Hippocampal formation (tissue), 2 donors: ENCODE data around the gene ZG16.
"Not testable (repeated sequence)": the region's sequence is repeated elsewhere in the genome, so short reads cannot be mapped to it uniquely, and the experiment has no call there.

Source experiments
- DNase-seq, 2 donors: peaks; one replicate each; lab custom pipeline; 2025; lab: John Stamatoyannopoulos, UW

Gene ZG16

DNA sequence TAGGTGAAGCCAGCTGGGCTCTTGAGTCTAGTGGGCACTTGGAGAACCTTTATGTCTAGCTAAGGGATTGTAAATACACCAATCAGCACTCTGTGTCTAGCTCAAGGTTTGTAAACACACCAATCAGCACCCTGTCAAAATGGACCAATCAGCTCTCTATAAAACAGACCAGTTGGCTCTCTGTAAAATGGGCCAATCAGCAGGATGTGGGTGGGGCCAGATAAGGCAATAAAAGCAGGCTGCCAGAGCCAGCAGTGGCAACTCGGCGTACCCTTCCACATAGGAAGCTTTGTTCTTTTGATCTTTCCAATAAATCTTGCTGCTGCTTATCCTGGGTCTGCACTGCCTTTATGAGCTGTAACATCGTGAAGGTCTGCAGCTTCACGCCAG is 29.3 kb upstream of the ZG16 start:
- DNase-seq = not testable (repeated sequence)

DNA sequence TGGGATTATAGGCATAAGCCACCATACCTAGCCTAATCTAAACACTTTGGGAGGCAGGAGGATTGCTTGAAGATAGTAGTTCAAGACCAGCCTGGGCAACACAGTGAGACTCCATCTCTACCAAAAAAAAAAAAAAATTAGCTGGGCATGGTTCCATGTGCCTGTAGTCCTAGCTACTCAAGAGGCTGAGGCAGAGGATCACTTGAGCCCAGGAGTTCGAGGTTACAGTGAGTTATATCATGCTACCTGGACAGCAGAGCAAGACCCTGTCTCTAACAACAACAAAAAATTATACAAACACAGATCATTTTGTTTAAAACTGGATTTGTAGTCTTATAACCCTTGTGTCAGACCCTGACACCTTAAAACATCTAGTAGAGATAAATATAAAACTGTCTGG is 24.5 kb upstream of the ZG16 start:
- no peak for DNase-seq

DNA sequence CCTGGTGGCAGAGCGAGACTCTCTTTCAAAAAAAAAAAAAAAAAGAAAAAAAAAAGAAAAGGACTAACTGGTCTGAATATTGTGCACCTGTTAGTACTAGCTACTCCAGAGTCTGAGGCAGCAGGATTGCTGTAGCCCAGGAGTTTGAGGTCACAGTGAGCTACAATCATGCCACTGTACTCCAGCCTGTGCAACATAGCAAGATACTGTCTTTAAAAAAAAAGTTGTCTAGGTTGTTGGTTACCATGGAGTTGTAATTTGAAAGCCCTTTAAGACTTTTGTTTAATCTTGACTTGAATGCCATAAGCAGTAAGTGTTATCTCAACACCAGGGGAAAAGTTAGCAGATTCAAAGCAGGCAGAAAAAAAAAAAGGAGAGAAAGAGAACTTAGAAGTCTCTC is 21.4 kb upstream of the ZG16 start:
- DNase-seq = no peak

- not testable (repeated sequence) for DNase-seq
Observed at GRCh38 chr16:29757086-29757485, 21.0 kb upstream of the ZG16 start.

DNA sequence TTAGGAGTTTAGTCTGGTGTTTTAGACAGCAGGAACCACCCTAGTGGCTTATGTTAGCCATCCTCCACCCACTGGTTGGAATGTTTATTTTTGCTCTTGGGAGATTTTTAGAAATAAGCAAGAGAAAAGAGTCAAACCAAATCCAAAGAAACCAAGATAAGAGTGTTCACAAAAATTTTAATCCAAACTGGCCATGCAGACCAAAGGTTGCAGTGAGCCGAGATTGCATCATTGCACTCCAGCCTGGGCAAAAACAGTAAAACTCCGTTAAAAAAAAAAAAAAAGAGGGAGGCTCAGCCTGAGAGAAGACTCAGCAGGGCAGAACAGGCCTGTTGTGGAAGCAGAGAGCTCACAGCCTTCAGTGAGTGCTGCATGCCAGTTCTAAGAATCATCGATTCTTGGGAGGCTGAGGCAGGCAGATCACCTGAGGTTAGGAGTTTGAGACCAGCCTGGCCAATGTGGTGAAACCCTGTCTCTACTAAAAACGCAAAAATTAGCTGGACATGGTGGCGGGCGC is 20.0 kb upstream of the ZG16 start:
- no peak for DNase-seq

DNA sequence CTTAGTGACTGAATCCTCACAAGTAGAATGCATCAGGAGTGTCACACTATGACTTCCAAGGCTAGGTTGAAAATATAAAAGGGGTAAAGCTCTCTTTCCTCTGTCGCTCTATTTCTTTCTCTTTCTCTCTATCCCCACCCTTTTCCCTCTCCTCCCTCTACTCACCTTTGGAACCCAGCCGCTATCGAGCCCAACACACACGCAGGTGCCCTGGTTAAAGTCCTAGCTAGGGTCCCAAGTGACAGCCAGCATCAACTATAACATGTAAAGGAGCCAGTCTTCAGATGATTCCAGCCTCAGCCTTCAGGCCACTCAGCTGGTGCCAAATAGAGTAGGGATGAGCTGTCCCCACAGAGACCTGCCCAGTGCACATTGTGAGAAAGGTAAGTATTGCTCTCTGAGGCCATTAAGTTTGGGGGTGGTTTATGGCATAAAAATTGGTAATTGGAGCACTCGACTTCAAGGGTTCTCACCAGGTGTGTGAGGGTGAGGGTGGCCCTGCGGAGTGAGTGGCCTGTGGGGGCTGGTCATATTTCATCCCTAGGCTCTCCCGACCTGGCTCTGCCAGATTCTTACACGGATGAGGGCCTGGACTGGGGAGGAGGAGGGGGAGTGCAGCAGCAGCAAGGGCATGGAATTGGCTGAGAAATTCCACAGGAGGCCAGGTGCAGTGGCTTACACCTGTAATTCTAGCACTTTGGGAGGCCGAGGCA is 17.3 kb upstream of the ZG16 start:
- DNase-seq = no peak

DNA sequence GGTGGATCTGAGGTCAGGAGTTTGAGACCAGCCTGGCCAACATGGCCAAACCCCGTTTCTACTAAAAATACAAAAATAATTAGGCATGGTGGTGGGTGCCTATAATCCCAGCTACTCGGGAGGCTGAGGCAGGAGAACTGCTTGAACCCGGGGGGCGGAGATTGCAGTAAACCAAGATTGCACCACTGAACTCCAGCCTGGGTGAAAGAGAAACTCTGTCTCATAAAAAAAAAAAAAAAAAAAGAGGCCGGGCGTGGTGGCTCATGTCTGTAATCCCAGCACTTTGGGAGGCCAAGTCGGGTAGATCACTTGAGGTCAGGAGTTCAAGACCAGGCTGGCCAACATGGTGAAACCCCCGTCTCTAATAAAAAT is 16.8 kb upstream of the ZG16 start:
- DNase-seq = not testable (repeated sequence)

DNA sequence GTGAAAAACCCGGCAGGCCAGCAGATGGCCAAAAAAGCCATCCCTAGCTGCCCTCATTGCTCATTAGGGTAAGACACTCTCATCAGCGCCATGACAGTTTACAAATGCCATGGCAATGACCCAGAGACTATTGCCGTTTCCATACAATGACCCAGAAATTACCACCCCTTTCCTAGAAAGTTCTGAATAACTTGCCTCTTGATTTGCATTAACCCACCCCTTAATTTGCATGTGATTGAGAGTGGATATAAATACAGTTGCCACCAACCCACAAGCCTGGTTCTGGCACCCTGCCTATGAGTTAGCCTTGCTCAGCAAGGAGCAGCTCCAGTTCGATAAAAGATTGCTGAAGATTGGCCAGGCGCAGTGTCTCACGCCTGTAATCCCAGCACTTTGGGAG is 16.2 kb upstream of the ZG16 start:
- no peak for DNase-seq

DNA sequence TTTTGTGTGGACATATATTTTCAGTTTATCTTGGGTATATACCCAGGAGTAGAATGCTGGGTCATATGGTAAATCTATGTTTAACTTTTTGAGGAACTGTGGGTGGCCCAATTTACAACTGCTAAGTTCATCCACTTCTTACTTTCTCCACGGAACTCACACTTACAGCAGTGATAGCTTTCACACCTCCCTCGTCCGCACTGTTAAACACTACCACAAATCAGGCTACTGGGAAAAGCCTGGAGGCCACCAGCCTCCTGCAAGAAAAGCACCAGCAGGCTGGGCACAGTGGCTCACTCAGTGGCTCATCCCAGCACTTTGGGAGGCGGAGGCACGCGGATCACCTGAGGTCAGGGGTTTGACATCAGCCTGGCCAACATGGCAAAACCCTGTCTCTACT is 14.7 kb upstream of the ZG16 start:
- no peak for DNase-seq

GRCh38 chr16:29765167-29766032 is 12.7 kb upstream of the ZG16 start:
- DNase-seq = no peak

DNA sequence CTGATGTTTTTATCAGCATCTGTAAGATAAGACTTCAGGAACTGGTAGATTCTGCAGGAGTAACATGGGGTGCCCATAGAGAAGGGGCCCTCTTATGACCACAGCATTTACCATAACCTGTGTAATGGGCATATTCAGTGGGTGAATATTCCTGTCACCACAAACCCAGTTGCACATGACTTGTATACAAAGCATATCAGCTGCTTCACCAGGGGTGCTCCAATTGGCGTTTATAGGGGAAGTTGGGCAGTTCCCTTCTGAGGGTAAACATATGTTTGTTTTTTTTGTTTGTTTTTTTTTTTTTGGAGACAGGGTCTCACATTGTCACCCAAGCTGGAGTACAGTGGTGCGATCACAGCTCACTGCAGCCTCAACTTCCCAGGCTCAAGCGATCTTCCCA is 11.5 kb upstream of the ZG16 start:
- DNase-seq = no peak

DNA sequence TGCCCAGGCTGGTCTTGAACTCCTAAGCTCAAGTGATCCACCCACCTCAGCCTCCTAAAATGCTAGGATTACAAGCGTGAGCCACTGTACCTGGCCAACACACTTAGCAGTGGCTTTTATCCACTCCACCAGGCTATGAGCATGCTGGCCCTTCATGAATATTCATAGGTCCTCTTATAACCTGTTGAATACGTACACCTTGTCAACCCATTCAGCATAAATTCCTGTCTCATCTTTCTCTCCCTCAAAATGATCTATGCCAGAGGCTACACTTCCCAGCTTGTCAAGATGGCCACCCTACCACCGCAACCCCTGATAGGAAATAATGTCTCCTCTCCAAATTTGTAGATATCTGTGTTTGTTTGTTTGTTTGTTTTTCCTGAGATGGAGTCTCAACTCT is 11.0 kb upstream of the ZG16 start:
- no peak for DNase-seq

DNA sequence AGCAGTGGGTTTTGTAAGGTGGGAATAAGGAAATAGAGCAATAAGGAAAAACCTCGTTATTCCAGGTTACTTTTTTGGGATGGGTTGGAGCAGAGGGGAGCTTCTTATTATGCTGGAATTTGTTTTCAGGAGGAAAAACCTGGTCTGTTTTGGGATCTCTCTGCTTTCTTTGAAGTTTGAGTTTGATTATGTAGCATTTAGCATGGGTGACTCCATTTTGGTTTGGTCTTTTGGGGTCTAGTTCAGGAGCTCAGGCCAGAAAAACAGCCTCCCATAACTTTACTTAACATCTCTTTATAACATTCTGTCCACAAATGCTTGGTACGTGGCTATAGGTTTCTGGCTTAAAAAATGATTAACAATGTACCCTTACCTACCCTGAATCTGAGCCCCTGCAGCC is 8.5 kb upstream of the ZG16 start:
- no peak for DNase-seq

- no peak for DNase-seq
Observed at GRCh38 chr16:29770250-29770929, 7.7 kb upstream of the ZG16 start.

- DNase-seq = not testable (repeated sequence)
Observed at GRCh38 chr16:29772330-29772729, 5.7 kb upstream of the ZG16 start.

DNA sequence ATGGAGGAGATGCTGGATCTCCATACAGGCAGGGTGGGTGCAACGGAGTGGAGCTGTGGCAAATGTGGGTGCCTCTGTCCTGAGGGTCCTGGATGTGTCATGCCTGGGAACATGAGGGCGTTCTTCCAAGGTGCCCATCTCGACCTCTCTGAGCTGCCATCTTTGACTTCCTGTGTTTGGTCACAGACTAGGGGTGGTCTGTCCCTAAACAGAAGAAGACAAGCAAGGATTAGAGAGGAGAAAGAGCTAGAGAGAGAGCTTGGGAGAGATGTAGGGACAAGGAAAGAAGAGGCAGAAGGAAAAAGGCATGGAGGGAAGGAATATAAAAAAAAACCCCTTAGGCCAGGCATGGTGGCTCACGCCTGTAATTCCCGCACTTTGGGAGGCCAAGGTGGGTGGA is 3.3 kb upstream of the ZG16 start:
- no peak for DNase-seq

DNA sequence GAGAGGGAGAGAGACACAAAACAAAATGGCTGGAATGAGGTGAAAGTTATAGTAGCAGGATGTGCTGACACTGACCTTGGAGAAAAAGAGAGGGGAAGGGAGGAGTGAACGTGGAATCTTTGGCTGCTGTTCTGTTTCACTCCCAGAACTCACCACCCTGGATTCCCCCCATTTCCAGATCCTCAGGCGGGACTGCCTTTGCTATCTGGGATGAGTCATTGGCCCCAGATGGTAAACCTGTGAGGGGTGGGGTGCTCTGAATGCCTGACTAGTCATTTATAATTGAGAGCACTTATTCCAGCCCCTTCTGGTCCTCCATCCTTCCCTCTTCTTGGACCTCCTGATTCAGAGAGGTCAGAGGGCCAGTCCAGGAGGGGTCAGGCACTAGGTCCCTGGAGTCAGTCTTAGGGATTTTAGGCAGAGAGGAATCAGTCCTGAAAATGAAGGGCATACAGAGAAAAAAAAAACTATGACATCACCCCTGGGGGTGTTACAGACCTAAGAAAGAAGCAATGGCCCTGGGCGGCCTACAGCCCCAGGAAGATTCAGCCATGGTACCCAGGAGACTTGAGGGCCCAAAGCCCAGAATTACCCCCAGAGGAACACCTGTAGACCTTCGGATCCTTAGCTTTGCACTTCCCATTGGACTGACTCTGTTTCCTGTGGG is 2.2 kb upstream of the ZG16 start:
- DNase-seq = no peak

GRCh38 chr16:29779474-29779873 is 1.4 kb downstream of the ZG16 start:
- DNase-seq = no peak

GRCh38 chr16:29783094-29783953 is 5.3 kb downstream of the ZG16 start:
- DNase-seq = not testable (repeated sequence)

GRCh38 chr16:29784157-29784556 is 6.1 kb downstream of the ZG16 start:
- DNase-seq = no peak

- peak in 1 of 2 donors; percentile 39 for DNase-seq
Observed at GRCh38 chr16:29784901-29785500, 6.9 kb downstream of the ZG16 start.
